IPS DF 4.7 (cell line): ENCODE measurements around the gene GRB2.

Experiments
- DNase-seq: peaks from one replicate; pipeline ENCODE4 v3.0.0-alpha.2; 2013; ENCODE audit warnings: low spot score; ENCODE audit errors: extremely low read depth

Gene GRB2

DNA sequence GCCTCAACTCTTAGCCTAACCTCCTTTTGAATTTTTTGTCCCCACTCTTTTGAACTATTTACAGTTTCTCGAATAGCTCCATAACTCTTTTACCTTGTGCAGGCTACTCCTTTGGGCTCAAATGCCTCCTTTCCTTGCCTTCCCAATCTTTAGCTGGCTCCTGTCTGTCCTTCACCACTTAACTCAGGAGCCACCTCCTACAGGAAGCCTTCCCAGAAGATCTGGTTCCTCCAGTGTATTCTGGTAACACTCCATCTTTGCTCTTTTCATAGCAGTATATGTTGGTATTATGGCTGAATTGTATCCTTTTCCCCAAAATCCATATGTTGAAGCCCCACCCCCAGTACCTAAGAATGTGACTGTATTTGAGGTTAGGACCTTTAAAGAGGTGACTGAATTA lies 9.0 kb upstream of the GRB2 start:
- no peak for DNase-seq

DNA sequence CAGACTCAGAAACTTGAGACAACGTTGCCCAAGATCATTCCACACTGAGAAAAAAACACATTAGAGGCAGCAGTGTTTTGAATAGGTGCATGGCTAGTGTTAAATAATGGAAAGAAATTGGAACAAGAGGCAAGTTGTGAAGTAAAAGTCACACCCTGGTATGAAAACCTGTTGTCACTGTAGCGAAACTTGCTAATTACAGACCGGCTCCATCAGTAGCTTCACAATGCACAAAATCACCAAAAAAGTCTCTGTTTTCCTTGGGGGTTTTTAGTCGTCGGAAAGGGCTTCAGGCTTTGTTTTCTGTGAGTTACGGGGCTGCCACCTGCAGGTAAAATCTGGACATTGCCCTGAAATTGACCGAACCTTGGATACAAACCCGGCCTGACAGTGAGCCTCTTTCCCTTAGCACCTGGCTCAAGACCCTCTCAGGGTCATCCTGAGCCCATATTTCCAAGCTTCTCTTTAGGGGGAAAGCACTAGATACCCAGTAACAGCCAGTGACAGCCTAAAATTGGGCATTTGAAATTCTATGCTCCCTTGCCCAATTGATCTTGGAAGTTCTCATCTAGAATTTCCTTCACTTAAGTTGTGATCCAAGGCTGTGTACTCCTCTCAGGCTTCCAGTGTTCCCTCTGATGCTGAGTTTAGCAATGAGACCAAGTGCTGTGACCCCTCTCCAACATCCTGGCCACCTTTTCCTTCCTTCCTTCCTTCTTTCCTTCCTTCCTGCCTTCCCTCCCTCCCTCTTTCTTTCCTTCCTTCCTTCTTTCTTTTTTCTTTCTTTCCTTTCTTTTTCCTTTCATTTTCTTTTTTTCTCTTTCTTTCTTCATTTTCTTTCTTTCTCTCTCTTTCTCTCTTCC lies 7.2 kb upstream of the GRB2 start:
- DNase-seq, result peak; percentile 69

DNA sequence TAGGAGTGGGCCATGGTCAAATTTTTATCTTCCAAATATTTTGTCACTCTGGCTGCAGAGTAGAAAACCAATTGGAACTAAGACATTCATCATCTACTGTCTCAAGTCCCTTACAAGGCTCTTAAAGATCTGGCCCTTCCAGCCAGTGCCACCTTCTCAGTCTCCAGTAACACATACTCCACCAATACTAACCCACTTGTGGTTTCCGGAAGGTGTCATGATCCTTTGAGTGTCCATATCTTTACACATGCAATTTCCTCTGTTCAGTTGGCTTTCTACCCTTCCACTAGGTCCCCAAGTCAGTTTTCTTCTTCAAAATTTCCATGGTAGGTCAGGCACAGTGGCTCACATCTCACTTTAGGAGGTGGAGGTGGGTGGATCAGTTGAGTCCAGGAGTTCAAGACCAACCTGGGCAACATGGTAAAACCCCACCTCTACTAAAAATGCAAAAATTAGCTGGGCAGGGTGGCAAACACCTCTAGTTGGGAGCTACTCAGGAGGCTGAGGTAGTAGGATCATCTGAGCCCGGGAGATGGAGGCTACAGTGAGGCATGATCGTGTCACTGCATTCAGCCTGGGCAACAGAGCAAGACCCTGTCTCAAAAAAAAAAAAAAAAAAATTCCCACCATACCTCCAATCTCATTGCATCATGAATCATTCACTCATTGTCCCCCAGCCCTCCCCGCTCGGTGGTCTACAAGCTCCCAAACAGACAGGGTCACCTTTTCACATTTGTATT lies 6.0 kb upstream of the GRB2 start:
- no peak for DNase-seq

DNA sequence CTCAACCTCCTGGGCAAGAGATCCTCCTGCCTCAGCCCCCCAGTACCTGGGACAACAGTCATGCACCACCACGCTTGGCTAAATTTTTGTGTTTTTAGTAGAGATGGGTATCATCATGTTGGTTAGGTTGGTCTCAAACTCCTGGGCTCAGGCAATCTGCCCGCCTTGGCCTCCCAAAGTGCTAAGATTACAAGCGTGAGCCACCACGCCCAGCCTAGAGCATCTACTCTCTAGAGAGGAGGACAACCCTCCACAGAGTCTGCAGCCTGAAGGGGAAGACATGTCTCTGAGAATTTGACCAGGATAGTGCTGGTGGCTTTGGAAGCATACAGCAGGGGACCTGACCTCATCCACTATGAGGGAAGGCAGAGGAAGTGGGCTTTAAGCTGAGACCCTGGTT lies 4.7 kb upstream of the GRB2 start:
- DNase-seq, result no peak

DNA sequence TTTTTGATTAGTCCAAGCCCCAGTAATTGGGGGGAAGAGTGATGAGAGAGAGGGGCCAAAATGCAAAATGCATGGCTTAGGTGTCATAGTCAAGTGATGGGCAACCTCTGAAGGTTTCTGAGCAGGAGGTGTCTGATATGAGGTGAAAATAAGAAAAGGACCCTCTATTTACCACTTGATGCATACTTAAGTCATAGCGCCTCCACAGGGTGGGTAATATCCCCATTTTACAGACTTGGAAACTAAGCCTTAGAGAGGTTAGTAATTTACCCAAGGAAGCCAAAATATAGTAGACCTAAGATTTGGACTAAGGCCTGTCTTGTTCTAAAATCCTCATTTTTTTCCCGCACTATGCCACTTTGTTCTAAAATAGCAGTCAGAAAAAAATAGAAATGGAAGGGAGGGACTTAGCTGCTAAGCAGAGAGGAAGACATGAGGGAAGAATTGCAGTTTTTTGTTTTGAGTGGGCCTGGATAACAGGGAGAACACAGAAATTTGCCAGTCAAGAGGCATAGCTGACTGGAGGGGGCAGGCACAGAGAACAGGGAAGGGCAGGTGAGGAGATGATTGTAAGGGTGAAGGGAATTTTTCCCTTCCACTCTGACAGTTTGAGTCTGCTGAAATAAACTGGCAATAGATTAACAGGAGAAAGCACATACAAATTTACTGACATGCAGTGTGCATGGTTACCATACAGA lies 2.3 kb upstream of the GRB2 start:
- no peak for DNase-seq

DNA sequence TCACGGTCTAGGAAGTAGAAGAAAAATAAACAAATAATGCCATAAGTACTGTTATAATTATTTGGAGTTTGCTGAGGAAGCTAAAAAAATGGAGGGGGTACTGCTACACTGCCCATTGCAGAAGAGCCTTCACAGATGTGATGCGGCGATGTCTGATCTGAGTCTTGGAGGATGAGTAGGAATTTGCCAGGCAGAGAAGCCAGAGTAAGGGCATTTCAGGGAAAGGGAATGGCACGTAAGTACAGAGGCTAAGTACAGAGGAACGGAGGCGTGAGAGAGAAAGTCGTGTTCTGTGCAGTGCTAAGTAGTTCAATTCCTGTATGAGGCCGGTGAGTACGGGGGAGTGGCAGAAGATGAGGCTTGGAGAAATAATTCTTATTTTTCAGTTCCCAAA lies 741 bp upstream of the GRB2 start:
- DNase-seq, result no peak

DNA sequence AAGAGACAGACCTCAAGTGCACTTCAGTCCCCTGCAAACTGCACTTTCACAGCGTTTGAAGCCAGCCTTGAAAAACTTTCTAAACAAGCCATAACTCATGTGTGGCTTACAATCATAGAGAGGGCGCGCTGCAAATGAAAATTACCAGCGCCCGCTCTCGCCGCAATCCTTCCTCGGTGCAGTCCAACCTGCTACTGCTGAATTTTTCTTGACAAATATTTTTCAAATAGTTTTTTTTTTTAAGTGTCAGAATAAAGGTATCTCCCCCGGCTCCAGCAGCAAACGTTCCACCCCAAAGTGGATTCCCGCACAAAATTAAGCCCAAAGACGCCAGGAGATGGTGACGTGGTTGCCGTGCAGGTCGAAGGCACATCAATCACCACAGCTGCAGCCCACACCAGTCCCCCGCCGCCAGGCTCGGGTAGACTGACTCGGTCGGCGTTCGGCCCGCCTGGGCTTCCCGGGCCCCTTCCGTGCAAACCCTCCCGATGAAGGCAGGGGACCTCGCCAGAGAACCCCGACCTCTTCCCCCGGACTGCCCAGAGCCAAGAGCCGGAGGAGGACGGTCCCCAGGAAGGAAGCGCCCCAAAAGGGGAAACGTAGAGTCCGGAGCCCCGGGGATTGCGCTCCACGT lies 630 bp downstream of the GRB2 start:
- no peak for DNase-seq

DNA sequence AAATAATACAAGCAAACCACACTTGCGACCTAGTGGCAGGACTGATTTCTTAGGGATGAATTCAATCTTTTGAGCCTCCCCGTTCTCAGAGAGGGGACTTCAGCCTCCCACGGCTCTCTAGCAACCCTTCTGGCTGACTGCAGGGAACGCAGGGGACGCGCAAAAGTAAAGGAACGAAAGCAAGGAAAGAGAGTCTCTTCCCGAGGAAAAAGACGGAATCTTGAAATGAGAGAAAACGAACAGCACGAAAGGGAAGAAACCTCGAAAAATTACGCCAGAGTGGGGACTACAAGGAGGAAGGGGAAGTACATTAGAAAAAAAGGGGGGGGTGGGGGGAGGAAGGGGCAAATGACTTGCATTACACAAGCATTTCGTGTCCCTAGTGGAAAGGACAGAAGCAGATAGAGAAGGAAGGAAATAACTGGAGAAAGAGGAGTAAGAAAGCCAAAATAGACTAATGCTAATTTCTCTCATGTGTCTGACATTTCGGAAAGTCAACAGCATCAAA lies 1.2 kb downstream of the GRB2 start:
- no peak for DNase-seq

DNA sequence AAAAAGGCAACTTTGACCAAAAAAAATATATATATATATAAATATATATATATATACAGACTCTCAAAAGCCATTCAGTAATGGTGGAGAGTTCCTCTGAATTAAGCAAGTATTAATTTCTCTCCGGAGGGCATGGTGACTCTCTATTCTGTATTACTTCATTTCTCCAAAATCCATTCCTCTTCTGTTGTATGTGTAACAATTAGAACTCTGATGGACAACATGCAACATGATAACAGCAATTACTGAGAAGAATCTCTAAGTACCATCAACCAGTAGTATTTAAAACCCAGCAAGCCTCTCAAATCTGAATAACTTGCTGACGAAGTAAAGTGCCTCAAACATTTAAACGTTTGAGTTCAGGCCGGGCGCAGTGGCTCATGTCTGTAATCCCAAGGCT lies 2.3 kb downstream of the GRB2 start:
- no peak for DNase-seq

DNA sequence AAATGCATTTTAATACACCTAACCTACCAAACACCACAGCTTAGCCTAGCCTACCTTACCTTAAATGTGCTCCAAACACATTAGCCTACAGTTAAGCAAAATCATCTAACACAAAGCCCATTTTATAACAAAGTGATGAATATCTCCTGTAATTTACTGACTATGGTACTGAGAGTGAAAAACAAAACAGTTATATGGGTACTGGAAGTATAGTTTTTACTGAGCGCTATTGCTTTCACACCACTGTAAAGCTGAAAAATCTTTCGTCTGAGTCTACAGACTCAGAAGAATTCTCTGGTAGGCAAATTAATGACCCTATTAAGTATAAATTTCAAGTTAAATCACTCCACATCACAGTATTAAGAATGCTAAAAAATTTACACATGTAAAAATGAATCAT lies 3.5 kb downstream of the GRB2 start:
- no peak for DNase-seq

DNA sequence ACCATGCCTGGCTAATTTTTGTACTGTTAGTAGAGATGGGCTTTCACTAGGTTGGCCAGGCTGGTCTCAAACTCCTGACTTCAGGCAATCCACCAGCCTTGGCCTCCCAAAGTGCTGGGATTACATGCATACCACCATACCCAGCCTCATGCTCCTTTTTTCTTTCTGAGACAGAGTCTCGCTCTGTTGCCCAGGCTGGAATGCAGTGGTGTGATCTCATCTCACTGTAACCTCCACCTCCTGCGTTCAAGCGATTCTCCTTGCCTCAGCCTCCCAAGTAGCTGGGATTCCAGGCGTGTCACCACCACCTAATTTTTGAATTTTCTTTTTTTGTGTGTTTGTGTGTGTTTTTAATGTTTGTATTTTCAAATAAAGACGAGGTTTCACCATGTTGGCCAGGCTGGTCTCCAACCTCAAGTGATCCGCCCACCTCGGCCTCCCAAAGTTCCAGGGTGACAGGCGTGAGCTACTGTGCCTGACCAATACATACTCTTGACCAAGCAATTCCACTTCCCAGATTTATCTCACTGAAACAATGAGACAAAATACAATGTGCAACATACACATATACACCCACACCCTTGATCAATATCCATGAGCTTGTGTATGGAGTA lies 5.0 kb downstream of the GRB2 start:
- no peak for DNase-seq

DNA sequence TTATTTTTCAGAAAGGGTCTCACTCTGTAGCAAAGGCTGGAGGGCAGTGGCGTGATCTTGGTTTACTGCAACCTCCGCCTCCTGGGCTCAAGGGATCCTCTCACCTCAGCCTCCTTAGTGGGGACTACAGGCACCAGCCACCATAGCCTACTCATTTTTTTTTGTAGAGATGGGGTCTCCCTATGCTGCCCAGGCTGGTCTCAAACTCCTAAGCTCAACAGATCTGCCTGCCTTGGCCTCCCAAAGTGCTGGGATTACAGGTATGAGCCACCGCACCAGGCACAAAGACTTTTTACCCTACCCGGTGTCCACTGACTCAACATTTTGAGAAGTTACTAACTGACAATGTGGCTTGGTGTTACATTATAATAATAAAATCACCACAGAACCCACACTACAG lies 7.2 kb downstream of the GRB2 start:
- no peak for DNase-seq

DNA sequence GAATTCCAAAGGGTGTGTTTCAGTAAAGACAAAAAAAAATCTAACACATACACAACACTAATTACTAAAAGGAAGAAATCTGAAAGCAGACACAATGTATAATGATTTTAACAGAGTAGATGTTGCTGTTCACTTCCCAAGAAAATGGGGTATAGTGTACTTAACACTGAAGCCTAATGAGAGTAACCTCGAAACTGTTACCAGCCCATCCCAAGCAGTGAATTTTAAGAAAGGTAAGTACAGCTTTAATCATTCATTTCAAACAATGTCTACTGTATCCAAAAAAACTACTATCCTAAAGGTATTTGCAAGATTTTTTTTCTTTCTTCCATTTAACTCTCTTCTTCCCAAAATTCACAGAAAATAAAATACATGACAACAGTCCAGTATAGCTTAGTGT lies 8.3 kb downstream of the GRB2 start:
- no peak for DNase-seq

DNA sequence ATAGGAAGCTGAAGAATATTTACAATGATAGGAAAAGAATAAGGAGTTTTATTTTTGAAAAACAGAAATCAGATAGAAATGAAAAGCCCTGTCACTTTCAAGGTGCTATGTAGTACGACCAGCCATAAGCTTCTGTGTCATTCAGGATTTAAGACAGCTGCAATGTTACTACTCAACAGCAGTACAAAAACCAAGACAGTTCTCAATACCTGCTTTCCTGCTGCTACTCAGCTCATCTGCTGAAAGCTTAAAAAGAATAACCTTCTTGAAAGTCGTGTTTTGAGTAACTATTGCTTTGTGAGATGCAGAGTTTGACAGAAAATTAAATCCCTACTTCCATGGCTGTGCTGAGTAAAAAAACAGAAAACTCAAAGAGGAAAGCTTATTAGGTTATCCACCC lies 8.7 kb downstream of the GRB2 start:
- no peak for DNase-seq

DNA sequence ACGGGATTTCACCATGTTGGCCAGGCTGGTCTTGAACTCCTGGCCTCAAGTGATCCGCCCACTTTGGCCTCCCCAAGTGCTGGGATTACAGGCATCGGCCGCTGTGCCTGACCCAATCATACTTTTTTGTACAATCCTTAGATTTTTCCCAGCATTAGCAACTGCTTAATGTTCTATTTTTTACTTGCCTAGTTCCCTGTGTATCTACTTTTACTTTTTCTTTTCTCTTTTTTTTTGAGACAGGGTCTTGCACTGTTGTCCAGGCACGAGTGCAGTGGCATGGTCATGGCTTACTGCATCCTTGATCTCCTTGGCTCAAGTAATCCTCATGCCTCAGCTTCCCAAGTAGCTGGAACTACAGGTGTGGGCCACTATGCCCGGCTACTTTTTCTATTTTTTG lies 9.5 kb downstream of the GRB2 start:
- no peak for DNase-seq

DNA sequence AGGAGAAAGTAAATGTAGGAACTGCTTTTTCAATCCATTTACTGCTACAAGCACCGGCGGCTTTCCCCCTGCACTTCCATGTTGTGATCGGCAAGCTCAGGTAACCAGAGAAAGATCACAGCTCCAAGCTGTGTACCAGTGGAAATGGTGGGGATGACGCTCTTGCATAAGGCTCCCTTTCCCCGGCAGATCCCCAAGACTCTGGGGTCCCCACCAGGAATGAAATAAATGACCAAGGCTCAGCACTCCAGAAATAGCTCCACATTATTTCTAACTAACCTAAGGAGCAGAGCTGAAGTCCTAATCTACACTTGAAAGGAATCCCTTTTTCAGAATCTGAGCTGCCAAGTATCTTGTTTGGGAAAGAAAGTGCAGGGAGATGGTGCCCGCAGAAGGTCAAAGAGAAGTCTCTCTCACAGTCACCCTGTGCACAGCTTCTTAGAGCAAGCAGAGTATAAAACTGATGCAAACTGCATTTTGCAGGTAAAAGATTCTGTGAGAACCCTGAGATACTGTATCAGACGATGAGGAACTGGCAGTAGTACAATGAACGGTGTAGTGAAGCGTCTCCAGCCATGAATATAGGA lies 11.1 kb downstream of the GRB2 start:
- DNase-seq, result no peak

DNA sequence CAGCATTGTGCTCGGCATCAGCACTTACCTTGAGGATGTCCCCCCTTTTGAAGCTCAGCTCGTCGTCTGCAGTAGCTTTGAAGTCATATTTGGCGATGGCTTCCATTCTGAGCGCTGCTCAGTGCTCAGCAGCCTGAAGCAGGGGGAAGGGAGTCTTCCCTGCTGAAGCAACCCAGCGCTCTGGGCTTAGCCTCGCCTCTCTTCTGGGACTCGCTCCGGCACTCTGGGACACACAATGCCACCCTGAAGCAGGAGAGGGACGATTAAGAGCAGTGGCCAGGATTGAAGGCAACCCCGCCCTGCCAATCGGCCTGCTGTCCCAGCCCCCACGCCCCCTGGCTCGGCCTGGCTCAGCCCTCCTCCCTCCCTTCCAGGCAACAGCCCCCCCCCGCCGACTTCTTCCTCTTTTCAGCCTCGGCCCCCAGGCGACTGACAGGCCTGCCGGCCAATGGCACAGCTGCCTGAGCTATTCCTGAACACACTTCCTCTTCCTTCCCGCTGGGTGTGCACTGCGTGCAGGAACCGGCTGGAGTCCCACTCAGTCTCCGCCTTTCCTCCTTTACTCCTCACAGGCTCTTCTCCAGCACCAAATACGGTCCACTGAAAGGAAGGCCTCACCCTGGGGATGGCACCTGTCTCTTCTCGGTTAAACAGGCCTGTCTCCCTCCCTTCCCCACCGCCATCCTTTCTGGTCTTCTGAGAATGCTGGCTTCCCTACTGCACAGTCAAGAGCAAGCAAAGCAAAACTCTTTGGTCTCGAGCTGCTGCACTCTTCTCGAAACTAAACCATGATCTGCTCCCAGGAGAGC lies 11.8 kb downstream of the GRB2 start:
- peak; percentile 96 for DNase-seq

DNA sequence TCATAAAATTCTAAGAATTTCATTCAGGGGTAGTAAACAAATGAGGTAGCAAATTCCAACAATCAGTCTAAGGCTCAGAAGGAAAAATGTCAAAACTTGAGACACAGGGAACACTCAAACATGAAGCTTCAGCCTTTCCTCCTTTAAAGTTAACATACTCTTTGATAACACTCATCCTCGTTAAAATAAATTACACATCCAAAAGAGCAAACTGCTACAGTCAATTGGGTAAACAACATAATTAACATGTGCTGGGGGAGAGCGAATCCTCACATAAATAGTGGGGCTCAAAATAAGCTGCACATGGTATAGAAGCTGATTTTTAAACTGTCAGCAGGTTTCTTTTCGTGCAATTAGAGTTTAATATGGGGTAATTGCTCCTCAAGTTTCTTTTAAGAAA lies 12.9 kb downstream of the GRB2 start:
- no peak for DNase-seq

DNA sequence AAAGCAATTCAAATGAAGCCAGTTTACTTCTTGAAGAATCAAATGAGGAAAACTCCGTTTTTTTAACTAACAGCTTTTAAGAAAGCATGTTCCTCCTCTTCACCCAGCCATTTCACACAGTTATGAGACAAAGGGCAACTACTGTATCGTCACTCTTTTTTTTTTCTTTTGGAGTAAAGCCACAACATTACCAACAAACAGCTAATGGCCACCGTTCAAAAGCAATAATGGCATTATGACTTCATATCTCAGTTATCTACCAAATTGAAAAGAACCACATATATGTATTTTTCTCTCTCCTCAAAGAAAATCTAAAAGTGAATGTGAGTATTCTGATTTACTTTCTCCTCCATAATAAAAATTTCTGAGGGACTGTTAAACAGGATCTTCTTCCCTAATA lies 14.5 kb downstream of the GRB2 start:
- no peak for DNase-seq

DNA sequence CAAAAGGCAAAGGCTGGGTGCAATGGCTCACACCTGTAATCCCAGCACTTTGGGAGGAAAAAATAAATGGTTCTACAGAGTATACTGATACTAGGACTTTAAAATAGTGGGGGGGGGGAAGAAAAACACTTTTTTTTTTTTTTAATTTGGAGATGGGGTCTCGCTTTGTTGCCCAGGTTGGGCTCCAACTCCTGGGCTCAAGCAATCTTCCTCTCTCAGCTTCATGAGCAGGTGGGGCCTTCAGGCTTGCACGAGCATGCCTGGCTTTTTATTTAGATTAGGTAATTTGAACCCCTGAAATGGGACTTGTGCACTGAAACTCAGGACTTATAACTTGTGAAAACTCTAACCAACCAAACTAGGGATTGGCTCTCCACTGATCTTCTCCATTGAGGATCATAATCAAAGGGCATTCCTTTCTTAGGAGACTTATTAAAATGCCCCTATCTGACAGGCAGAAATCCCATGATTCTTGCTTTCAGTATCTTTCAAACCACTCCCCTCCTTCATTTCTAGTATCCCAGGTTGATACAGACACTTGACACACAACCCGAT lies 16.9 kb downstream of the GRB2 start:
- DNase-seq, result no peak
